ENCODE data around the gene TMEM19.

GRCh38 chr12:71671311-71671710 lies 14.6 kb upstream of the TMEM19 start:
- TF ChIP-seq CTCF (IDR thresholded peaks at IDR 0.05) (no peak), POLR2A (IDR thresholded peaks at IDR 0.05) (no peak)
